Fibroblast of lung (primary cell): ENCODE results near the gene TOX4. TPM values are rescaled to one million over a fixed set of nuclear protein-coding genes. Genes with fewer than 3 reads are reported as not detected.
"Not testable (repeated sequence)": the region's sequence is repeated elsewhere in the genome, so short reads cannot be mapped to it uniquely, and the experiment has no call there.

Source experiments
- DNase-seq, 2 donors: peaks; one replicate each; pipeline versions ENCODE4 v3.0.0 to v3.0.0-alpha.2; 2010; ENCODE audit warnings: low read depth in 2 of 2
- H2AFZ ChIP-seq: 2 replicates; pipeline ENCODE4 v1.5.1; 2012; ENCODE audit warnings: low read length, control low read depth, inconsistent platforms
- H3K27ac ChIP-seq: 2 replicates; pipeline ENCODE4 v1.5.1; 2011; ENCODE audit warnings: low read length, control low read depth; ENCODE audit not compliant: insufficient read depth
- H3K27me3 ChIP-seq: 2 replicates; pipeline ENCODE4 v1.5.1; 2011; ENCODE audit warnings: mild to moderate bottlenecking, low read length; ENCODE audit not compliant: control insufficient read depth, insufficient read depth
- H3K36me3 ChIP-seq: 2 replicates; pipeline ENCODE4 v1.5.1; 2011; ENCODE audit warnings: low read length; ENCODE audit not compliant: control insufficient read depth, insufficient read depth
- H3K4me1 ChIP-seq: 2 replicates; pipeline ENCODE4 v1.5.1; 2011; ENCODE audit warnings: low read length; ENCODE audit not compliant: control insufficient read depth, insufficient read depth; ENCODE audit errors: extremely low read depth
- H3K4me2 ChIP-seq: 2 replicates; pipeline ENCODE4 v1.5.1; 2011; ENCODE audit warnings: low read length, control low read depth; ENCODE audit not compliant: insufficient read depth; ENCODE audit errors: extremely low read depth
- H3K4me3 ChIP-seq, 4 experiments: fragments of 200-600 bp in 1 of 4; sonication (generic) in 1 of 4; replicated peaks in 1 of 4; 2 replicates each; pipeline ENCODE4 v1.5.1; 2011 to 2016; ENCODE audit warnings: low read length in 4 of 4, low read depth in 3 of 4, mild to moderate bottlenecking in 3 of 4, control low read depth in 2 of 4, inconsistent platforms in 1 of 4, mixed read lengths in 1 of 4; ENCODE audit not compliant: insufficient read depth in 1 of 4; ENCODE audit errors: control extremely low read depth in 1 of 4
- H3K79me2 ChIP-seq: 2 replicates; pipeline ENCODE4 v1.5.1; 2012; ENCODE audit warnings: mild to moderate bottlenecking, low read length, inconsistent platforms; ENCODE audit not compliant: control insufficient read depth, insufficient read depth
- H3K9ac ChIP-seq: 2 replicates; pipeline ENCODE4 v1.5.1; 2011; ENCODE audit warnings: mild to moderate bottlenecking, low read length, control low read depth; ENCODE audit not compliant: insufficient read depth
- H3K9me3 ChIP-seq: 2 replicates; pipeline ENCODE4 v1.5.1; 2012; ENCODE audit warnings: low read depth, low read length; ENCODE audit not compliant: control insufficient read depth, insufficient read depth
- H4K20me1 ChIP-seq: 2 replicates; pipeline ENCODE4 v1.5.1; 2011; ENCODE audit warnings: low read length; ENCODE audit not compliant: control insufficient read depth, insufficient read depth; ENCODE audit errors: extremely low read depth
- EZH2 ChIP-seq: IDR thresholded peaks from 2 replicates; pipeline ENCODE4 v1.5.1; 2012; ENCODE audit warnings: low read length, control low read depth, mild to moderate bottlenecking; ENCODE audit errors: missing control alignments
- polyA plus RNA-seq, 2 donors: library from polyadenylated mRNA; depleted of rRNA in 1 of 2; stranded (reverse) in 1 of 2; unstranded in 1 of 2; fragments of >200 nt; gene quantifications; 2 replicates each; pipeline ENCODE4 v1.2.1, GENCODE V29; 2011 to 2012; ENCODE audit warnings: missing spikeins in 1 of 2
- total RNA-seq: library from RNA; depleted of rRNA; stranded (reverse); fragments of >200 nt; gene quantifications from 2 replicates; pipeline ENCODE4 v1.2.1, GENCODE V29; 2014
- TF ChIP-seq, protein P1 (sequence below), 2 donors: IDR thresholded peaks in 1 of 2; conservative IDR thresholded peaks in 1 of 2; 1 replicate in 1 of 2; 2 replicates in 1 of 2; pipeline ENCODE4 v1.5.1; 2011 to 2012; ENCODE audit warnings: low read length in 2 of 2, control low read depth in 1 of 2, inconsistent platforms in 1 of 2, low read depth in 1 of 2, mild to moderate bottlenecking in 1 of 2

Gene TOX4
- total and polyA plus RNA-seq, 2 donors (not counting 1 experiment from before 2014, with no cell fraction given): 30.6 to 86.1 TPM

DNA sequence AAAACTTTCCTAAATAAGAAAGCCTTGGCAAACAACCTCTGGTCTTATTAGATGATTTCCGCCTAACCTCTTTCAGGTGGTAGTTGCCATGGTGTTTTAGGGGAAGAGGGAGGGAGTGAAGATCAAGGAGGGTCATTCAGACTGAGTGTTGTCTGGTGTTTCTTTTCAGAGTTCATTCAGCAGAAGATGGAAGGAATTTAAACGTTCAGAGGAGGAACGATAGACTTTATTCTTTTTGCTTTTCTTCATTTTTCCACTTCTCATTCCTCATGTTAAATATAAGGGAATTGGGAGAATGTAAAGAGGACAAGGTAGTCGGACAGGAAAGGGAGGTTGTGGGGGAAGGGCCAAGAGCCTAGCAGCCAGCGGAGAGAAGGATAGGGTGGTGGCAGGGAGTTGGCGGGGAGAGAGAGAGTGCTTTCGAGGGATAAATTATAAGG, 66.5 kb downstream of the TOX4 start:
- Histone ChIP-seq H3K79me2 (no peaks in the 10 kb centered on the region), H3K27me3 (no peaks in the 10 kb centered on the region), H3K9ac (no peak overlapping the region), H3K4me2 (no peak overlapping the region), H4K20me1 (no peaks in the 10 kb centered on the region), H3K4me3 (no peak overlapping the region), H3K27ac (no peak overlapping the region), H3K9me3 (no peaks in the 10 kb centered on the region), H3K36me3 (no peaks in the 10 kb centered on the region), H2AFZ (no peak overlapping the region), H3K4me1 (no peaks in the 10 kb centered on the region)
- no peak for TF ChIP-seq EZH2
- TF ChIP-seq, protein P1, sequence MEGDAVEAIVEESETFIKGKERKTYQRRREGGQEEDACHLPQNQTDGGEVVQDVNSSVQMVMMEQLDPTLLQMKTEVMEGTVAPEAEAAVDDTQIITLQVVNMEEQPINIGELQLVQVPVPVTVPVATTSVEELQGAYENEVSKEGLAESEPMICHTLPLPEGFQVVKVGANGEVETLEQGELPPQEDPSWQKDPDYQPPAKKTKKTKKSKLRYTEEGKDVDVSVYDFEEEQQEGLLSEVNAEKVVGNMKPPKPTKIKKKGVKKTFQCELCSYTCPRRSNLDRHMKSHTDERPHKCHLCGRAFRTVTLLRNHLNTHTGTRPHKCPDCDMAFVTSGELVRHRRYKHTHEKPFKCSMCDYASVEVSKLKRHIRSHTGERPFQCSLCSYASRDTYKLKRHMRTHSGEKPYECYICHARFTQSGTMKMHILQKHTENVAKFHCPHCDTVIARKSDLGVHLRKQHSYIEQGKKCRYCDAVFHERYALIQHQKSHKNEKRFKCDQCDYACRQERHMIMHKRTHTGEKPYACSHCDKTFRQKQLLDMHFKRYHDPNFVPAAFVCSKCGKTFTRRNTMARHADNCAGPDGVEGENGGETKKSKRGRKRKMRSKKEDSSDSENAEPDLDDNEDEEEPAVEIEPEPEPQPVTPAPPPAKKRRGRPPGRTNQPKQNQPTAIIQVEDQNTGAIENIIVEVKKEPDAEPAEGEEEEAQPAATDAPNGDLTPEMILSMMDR (conservative IDR thresholded peaks at IDR 0.05 in 1 of 2, IDR thresholded peaks at IDR 0.05 in 1 of 2; ENCODE audit: low read depth in 1 of 2, low read length in 2 of 2): no peak
- no peak for DNase-seq

DNA sequence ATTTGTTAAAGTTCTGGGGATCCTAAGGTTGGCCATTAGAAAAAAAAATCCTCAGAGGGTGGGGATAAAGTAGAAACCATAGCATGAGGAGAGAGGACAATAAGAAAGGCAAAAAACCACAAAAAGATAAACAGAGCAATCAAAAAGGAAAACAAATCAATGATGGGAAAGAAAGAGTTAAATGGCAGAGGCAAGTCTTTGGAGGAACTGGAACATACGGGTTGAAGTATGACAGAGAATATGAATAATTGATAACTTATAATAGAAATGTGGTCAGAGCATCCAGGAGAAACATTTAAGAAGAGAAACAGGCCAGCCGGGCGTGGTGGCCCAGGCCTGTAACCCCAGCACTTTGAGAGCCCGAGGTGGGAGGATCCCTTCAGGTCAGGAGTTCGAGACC, 67.0 kb downstream of the TOX4 start:
- H3K36me3 ChIP-seq: no peaks in the 10 kb centered on the region
- no peaks in the 10 kb centered on the region for H4K20me1 ChIP-seq
- no peak overlapping the region for H3K9ac ChIP-seq
- no peaks in the 10 kb centered on the region for H3K27me3 ChIP-seq
- TF ChIP-seq EZH2: no peak
- TF ChIP-seq, protein P1 (conservative IDR thresholded peaks at IDR 0.05 in 1 of 2, IDR thresholded peaks at IDR 0.05 in 1 of 2; ENCODE audit: low read depth in 1 of 2, low read length in 2 of 2): no peak
- H3K4me1 ChIP-seq: no peaks in the 10 kb centered on the region
- H3K4me2 ChIP-seq: no peak overlapping the region
- H3K4me3 ChIP-seq: no peak overlapping the region
- no peaks in the 10 kb centered on the region for H3K79me2 ChIP-seq
- DNase-seq: no peak
- no peak overlapping the region for H3K27ac ChIP-seq
- no peak overlapping the region for H2AFZ ChIP-seq
- H3K9me3 ChIP-seq: no peaks in the 10 kb centered on the region

DNA sequence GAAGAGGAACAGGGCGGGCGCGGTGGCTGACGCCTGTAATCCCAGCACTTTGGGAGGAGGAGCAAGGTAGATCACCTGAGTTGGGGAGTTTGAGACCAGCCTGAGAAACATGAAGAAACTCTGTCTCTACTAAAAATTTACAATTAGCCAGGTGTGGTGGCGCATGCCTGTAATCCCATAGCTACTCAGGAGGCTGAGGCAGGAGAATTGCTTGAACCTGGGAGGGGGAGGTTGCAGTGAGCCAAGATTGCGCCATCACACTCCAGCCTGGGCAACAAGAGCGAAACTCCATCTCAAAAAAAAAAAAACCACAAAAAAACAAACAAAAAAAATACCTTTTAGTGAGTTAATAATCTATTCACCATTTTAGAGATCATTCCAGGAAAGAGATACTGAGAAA, 67.6 kb downstream of the TOX4 start:
- not testable (repeated sequence) for H2AFZ ChIP-seq, DNase-seq, H3K27me3 ChIP-seq, H3K4me3 ChIP-seq, H3K36me3 ChIP-seq, H3K9ac ChIP-seq, H3K27ac ChIP-seq, H3K4me1 ChIP-seq, H4K20me1 ChIP-seq, H3K9me3 ChIP-seq, H3K79me2 ChIP-seq, H3K4me2 ChIP-seq

Other genes with a start within 250 kb of the TOX4 start
- gene HNRNPC, start 207.8 kb upstream of the TOX4 start, total RNA-seq: 671 and 885 TPM in 2 replicates
- gene HNRNPC, start 207.8 kb upstream of the TOX4 start, polyA plus RNA-seq: 543 and 766 TPM in 2 replicates
- gene RPGRIP1, start 197.1 kb upstream of the TOX4 start, total RNA-seq: under 0.01 TPM in 1 of 2 replicates, not detected in the other
- 0.32 TPM in 1 of 2 replicates, not detected in the other for gene RPGRIP1, start 197.1 kb upstream of the TOX4 start, polyA plus RNA-seq
- gene SUPT16H, start 93.2 kb upstream of the TOX4 start, total RNA-seq: 66.1 and 69.6 TPM in 2 replicates
- gene SUPT16H, start 93.2 kb upstream of the TOX4 start, polyA plus RNA-seq: 58.7 and 83.2 TPM in 2 replicates
- 46.5 and 56.3 TPM in 2 replicates for gene CHD8, start 21.1 kb upstream of the TOX4 start, total RNA-seq
- 11.1 and 19.3 TPM in 2 replicates for gene CHD8, start 21.1 kb upstream of the TOX4 start, polyA plus RNA-seq
- gene RAB2B, start 236 bp upstream of the TOX4 start, total RNA-seq: 22.3 and 31.7 TPM in 2 replicates
- 17.6 and 27.8 TPM in 2 replicates for gene RAB2B, start 236 bp upstream of the TOX4 start, polyA plus RNA-seq
- gene METTL3, start 34.1 kb downstream of the TOX4 start, total RNA-seq: 54.4 and 59.9 TPM in 2 replicates
- 39.2 and 44.0 TPM in 2 replicates for gene METTL3, start 34.1 kb downstream of the TOX4 start, polyA plus RNA-seq
- gene SALL2, start 49.2 kb downstream of the TOX4 start, total RNA-seq: 3.1 and 3.5 TPM in 2 replicates
- 3.9 and 6.1 TPM in 2 replicates for gene SALL2, start 49.2 kb downstream of the TOX4 start, polyA plus RNA-seq
- gene OR10G3, start 102.9 kb downstream of the TOX4 start, total RNA-seq: not detected in 2 replicates
- gene OR10G3, start 102.9 kb downstream of the TOX4 start, polyA plus RNA-seq: not detected in 2 replicates
- gene OR10G2, start 157.7 kb downstream of the TOX4 start, total RNA-seq: not detected in 2 replicates
- gene OR10G2, start 157.7 kb downstream of the TOX4 start, polyA plus RNA-seq: not detected in 2 replicates
- not detected in 2 replicates for gene OR4E2, start 176.6 kb downstream of the TOX4 start, total RNA-seq
- gene OR4E2, start 176.6 kb downstream of the TOX4 start, polyA plus RNA-seq: not detected in 2 replicates
- not detected in 2 replicates for gene OR4E1, start 196.6 kb downstream of the TOX4 start, total RNA-seq
- not detected in 2 replicates for gene OR4E1, start 196.6 kb downstream of the TOX4 start, polyA plus RNA-seq